ENCODE data around the gene UGCG. TPM values are rescaled to one million over a fixed set of nuclear protein-coding genes. Genes with fewer than 3 reads are reported as not detected.

UGCG gene
- total and polyA plus RNA-seq, 2 of the 4 experiments (the other 2 are of a cell fraction): 84.2 to 104 TPM

DNA sequence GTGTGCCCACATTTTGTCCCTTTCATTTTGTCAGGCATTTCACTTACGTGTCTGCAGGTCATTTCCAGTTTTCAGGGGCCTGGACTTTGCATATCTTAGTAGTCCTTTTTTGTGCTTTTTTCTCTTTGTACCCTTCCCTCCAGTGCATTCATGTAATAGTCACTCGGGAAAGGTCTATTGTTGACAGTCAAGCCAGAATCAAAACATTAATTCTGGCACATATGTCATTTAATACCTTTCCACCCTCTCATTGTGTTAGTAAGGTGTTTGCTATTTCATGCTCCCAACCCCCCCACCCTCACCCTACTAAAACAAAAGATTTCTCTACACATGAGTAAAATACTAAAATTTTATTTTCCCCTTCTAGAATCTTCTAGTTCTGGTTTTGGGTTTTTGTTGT lies 42.7 kb downstream of the UGCG start:
- H2BK120ac ChIP-seq (ENCODE audit: low read depth, low read length): 0 out of 2 replicates have a peak overlapping the region, but pooled peaks have one; percentile 20
- H3K27me3 ChIP-seq (ENCODE audit: control insufficient read depth, insufficient read depth, low read length): no peaks in the 10 kb centered on the region
- no peak overlapping the region for H3K18ac ChIP-seq (ENCODE audit: low read depth, low read length)
- peak overlapping the region; percentile 67 for H2BK5ac ChIP-seq (ENCODE audit: low read depth, low read length, poor library complexity, severe bottlenecking)
- no peak overlapping the region for H2BK20ac ChIP-seq (ENCODE audit: low read depth, low read length)
- H4K5ac ChIP-seq (ENCODE audit: low read depth, low read length): no peak overlapping the region; the same call in 1 of the 2 replicates
- H4K20me1 ChIP-seq (ENCODE audit: insufficient read depth, low read length): peaks cover 3% of the 10 kb centered on the region; the same call in 1 of the 2 replicates
- dilution Hi-C loops (cut with HindIII; ENCODE audit: low sequenced_read_pairs, unreplicated experiment): no loop called here
- peak overlapping the region in 1 of 2 experiments; percentile 81; a peak in 1 of 4 replicates for H4K8ac ChIP-seq (ENCODE audit: low read depth in 2 of 2, low read length in 2 of 2)
- no peak for TF ChIP-seq CEBPB (IDR thresholded peaks at IDR 0.05; ENCODE audit: low read depth, low read length)
- TF ChIP-seq MXI1 (IDR thresholded peaks at IDR 0.05; ENCODE audit: borderline replicate concordance, low read depth, low read length): no peak
- TF ChIP-seq, protein P1, sequence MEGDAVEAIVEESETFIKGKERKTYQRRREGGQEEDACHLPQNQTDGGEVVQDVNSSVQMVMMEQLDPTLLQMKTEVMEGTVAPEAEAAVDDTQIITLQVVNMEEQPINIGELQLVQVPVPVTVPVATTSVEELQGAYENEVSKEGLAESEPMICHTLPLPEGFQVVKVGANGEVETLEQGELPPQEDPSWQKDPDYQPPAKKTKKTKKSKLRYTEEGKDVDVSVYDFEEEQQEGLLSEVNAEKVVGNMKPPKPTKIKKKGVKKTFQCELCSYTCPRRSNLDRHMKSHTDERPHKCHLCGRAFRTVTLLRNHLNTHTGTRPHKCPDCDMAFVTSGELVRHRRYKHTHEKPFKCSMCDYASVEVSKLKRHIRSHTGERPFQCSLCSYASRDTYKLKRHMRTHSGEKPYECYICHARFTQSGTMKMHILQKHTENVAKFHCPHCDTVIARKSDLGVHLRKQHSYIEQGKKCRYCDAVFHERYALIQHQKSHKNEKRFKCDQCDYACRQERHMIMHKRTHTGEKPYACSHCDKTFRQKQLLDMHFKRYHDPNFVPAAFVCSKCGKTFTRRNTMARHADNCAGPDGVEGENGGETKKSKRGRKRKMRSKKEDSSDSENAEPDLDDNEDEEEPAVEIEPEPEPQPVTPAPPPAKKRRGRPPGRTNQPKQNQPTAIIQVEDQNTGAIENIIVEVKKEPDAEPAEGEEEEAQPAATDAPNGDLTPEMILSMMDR (conservative IDR thresholded peaks at IDR 0.05; ENCODE audit: low read depth, low read length): no peak
- TF ChIP-seq RCOR1 (IDR thresholded peaks at IDR 0.05; ENCODE audit: insufficient replicate concordance, low read length): no peak
- TF ChIP-seq, protein P2, sequence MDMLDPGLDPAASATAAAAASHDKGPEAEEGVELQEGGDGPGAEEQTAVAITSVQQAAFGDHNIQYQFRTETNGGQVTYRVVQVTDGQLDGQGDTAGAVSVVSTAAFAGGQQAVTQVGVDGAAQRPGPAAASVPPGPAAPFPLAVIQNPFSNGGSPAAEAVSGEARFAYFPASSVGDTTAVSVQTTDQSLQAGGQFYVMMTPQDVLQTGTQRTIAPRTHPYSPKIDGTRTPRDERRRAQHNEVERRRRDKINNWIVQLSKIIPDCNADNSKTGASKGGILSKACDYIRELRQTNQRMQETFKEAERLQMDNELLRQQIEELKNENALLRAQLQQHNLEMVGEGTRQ (IDR thresholded peaks at IDR 0.05; ENCODE audit: low read depth, low read length): no peak
- TF ChIP-seq POLR2A (IDR thresholded peaks at IDR 0.05; ENCODE audit: low read depth, low read length): no peak
- TF ChIP-seq MAZ (IDR thresholded peaks at IDR 0.05; ENCODE audit: borderline replicate concordance, low read depth, low read length): no peak
- no peak for TF ChIP-seq RFX5 (IDR thresholded peaks at IDR 0.05; ENCODE audit: low read depth, low read length)
- BruUV-seq (replicated peaks): no TSS peak
- no peak overlapping the region for H4K91ac ChIP-seq (ENCODE audit: insufficient read depth, low read depth, low read length)
- 86% methylated on average over 1 of the region's 2 CpGs; no CpG with 5 or more reads in 1 of the 2 experiments for WGBS, 2 experiments (ENCODE audit: extremely low coverage in 2 of 2, insufficient read length in 1 of 2)
- CTCF ChIA-PET: no interaction called here
- in situ Hi-C loops (cut with MboI; ENCODE audit: low sequenced_read_pairs): no loop called here
- peak overlapping the region; percentile 60; the same call in 1 of the 2 replicates for H3K14ac ChIP-seq (replicated peaks; ENCODE audit: low read depth, low read length)
- peaks cover 16 to 35% of the 10 kb centered on the region in 2 experiments for H3K79me1 ChIP-seq (ENCODE audit: low read depth in 1 of 2, low read length in 2 of 2)
- peak overlapping the region; percentile 8; the same call in 1 of the 2 replicates for H2AK5ac ChIP-seq (ENCODE audit: low read depth, low read length)
- no peak overlapping the region; the same call in 1 of the 2 replicates for H3K9ac ChIP-seq (ENCODE audit: low read depth, low read length)
- no peak overlapping the region for H2AFZ ChIP-seq (replicated peaks; ENCODE audit: low read length, poor library complexity)
- no peak overlapping the region for H2AK9ac ChIP-seq (replicated peaks; ENCODE audit: low read depth, low read length, poor library complexity)
- no peak overlapping the region for H3K4me2 ChIP-seq (ENCODE audit: low read depth, low read length)
- no peak overlapping the region for H2BK15ac ChIP-seq (ENCODE audit: low read depth, low read length)
- H3K27ac ChIP-seq (ENCODE audit: insufficient read depth, low read length): no peak overlapping the region
- H3K4ac ChIP-seq (ENCODE audit: low read depth, low read length): no peak overlapping the region
- peaks cover 17% of the 10 kb centered on the region for H3K9me1 ChIP-seq (ENCODE audit: insufficient read depth, low read length)
- H3K4me1 ChIP-seq (ENCODE audit: control insufficient read depth, insufficient read depth, low read length): peaks cover 3% of the 10 kb centered on the region; the same call in 1 of the 2 replicates
- H3K56ac ChIP-seq (ENCODE audit: extremely low read depth, insufficient read depth, low read length): no peak overlapping the region
- intact Hi-C loops (cut with micrococcal nuclease): no loop called here
- DNase-seq: no peak
- no peak for ATAC-seq (ENCODE audit: low read depth)
- no peak overlapping the region for H3K4me3 ChIP-seq (ENCODE audit: insufficient read depth, low read depth, low read length)
- H3K9me3 ChIP-seq (ENCODE audit: control insufficient read depth, insufficient read depth, low read length): no peaks in the 10 kb centered on the region
- peaks cover 22% of the 10 kb centered on the region for H3K36me3 ChIP-seq (ENCODE audit: control insufficient read depth, insufficient read depth, low read length)
- POLR2A ChIA-PET (ENCODE audit: unreplicated experiment): no interaction called here
- no peak overlapping the region for H3K23ac ChIP-seq (ENCODE audit: low read depth, low read length)
